SK-N-SH (cell line): ENCODE measurements around the gene FOSL1. TPM values are rescaled to one million over a fixed set of nuclear protein-coding genes. Genes with fewer than 3 reads are reported as not detected.

ENCODE experiments used
- CTCF ChIA-PET: fragments of 300-600, 350-600 bp; formaldehyde crosslinking; extraction: SDS; loops from one replicate; lab custom pipeline; 2021; lab: Yijun Ruan, JAX
- POLR2A ChIA-PET: fragments of 350-600 bp; sonication (Branson Sonifier 250); formaldehyde crosslinking; extraction: SDS; loops from one replicate; lab custom pipeline; 2020; ENCODE audit warnings: antibody characterized with exemption, inconsistent platforms; lab: Yijun Ruan, JAX
- DNase-seq: peaks from one replicate; pipeline ENCODE4 v3.0.0; 2012
- H2AFZ ChIP-seq: fragments of 200-600 bp; sonication (generic); 2 replicates; pipeline ENCODE4 v1.8.1; 2016; ENCODE audit warnings: antibody characterized with exemption, mild to moderate bottlenecking, low read depth
- H3F3A ChIP-seq: fragments of 200-600 bp; sonication (generic); replicated peaks from 2 replicates; pipeline ENCODE3; 2016; ENCODE audit warnings: antibody characterized with exemption, mild to moderate bottlenecking; ENCODE audit not compliant: insufficient read depth
- H3K27ac ChIP-seq, 2 experiments: fragments of 200-500 bp in 1 of 2; fragments of 200-600 bp in 1 of 2; sonication (Bioruptor generic) in 1 of 2; sonication (generic), shearing (Covaris generic) in 1 of 2; 2 replicates each; pipeline versions ENCODE4 v1.5.1 to v1.6.1; 2014 to 2016; ENCODE audit warnings: low read depth in 2 of 2, inconsistent platforms in 1 of 2, low read length in 1 of 2, mild to moderate bottlenecking in 1 of 2, mixed read lengths in 1 of 2
- H3K27me3 ChIP-seq: fragments of 200-600 bp; sonication (generic), shearing (Covaris generic); 2 replicates; pipeline ENCODE4 v1.6.1; 2016; ENCODE audit warnings: mixed run types; ENCODE audit not compliant: insufficient read depth
- H3K36me3 ChIP-seq, 2 experiments: fragments of 200-500 bp in 1 of 2; fragments of 200-600 bp in 1 of 2; sonication (Bioruptor generic) in 1 of 2; sonication (generic) in 1 of 2; replicated peaks in 1 of 2; 2 replicates each; pipeline versions ENCODE3 to v1.5.1; 2014 to 2016; ENCODE audit warnings: low read length in 1 of 2, mild to moderate bottlenecking in 1 of 2; ENCODE audit not compliant: insufficient read depth in 2 of 2, control insufficient read depth in 1 of 2
- H3K4me1 ChIP-seq, 2 experiments: fragments of 200-500 bp in 1 of 2; fragments of 200-600 bp in 1 of 2; sonication (Bioruptor generic) in 1 of 2; sonication (generic), shearing (Covaris generic) in 1 of 2; 2 replicates each; pipeline versions ENCODE4 v1.5.1 to v1.6.1; 2014 to 2016; ENCODE audit warnings: low read depth in 1 of 2, low read length in 1 of 2, mixed run types in 1 of 2; ENCODE audit not compliant: insufficient read depth in 2 of 2, control insufficient read depth in 1 of 2
- H3K4me2 ChIP-seq: fragments of 200-600 bp; sonication (generic), shearing (Covaris generic); 2 replicates; pipeline ENCODE4 v1.6.1; 2017; ENCODE audit warnings: mixed run types
- H3K4me3 ChIP-seq, 2 experiments: fragments of 200-500 bp in 1 of 2; fragments of 200-600 bp in 1 of 2; sonication (Bioruptor generic) in 1 of 2; sonication (generic), shearing (Covaris generic) in 1 of 2; 2 replicates each; pipeline versions ENCODE4 v1.5.1 to v1.8.1; 2014 to 2016; ENCODE audit warnings: low read depth in 2 of 2, inconsistent platforms in 1 of 2, low read length in 1 of 2, mild to moderate bottlenecking in 1 of 2, mixed read lengths in 1 of 2, moderate library complexity in 1 of 2
- H3K79me2 ChIP-seq: fragments of 200-600 bp; sonication (generic); 2 replicates; pipeline ENCODE4 v1.8.1; 2017; ENCODE audit warnings: mild to moderate bottlenecking; ENCODE audit not compliant: insufficient read depth
- H3K9ac ChIP-seq: fragments of 200-600 bp; sonication (generic); 2 replicates; pipeline ENCODE4 v1.6.1; 2017; ENCODE audit warnings: mixed run types
- H3K9me2 ChIP-seq: fragments of 200-600 bp; sonication (generic); 2 replicates; pipeline ENCODE4 v1.6.1; 2017; ENCODE audit warnings: mixed run types
- H3K9me3 ChIP-seq: fragments of 200-600 bp; sonication (generic); 2 replicates; pipeline ENCODE4 v1.6.1; 2017; ENCODE audit warnings: mixed run types, mild to moderate bottlenecking, moderate library complexity
- H4K20me1 ChIP-seq: fragments of 200-600 bp; sonication (generic); 2 replicates; pipeline ENCODE4 v1.6.1; 2017; ENCODE audit warnings: mild to moderate bottlenecking, mixed run types; ENCODE audit not compliant: insufficient read depth
- CHD2 ChIP-seq: fragments of 150-350 bp; IDR thresholded peaks from 2 replicates; pipeline ENCODE4 v1.6.1; 2018; ENCODE audit warnings: low read length; ENCODE audit not compliant: partially characterized antibody
- FOXM1 ChIP-seq: IDR thresholded peaks from 2 replicates; pipeline ENCODE4 v1.4.0; 2012; ENCODE audit warnings: low read depth, mild to moderate bottlenecking
- GABPA ChIP-seq: IDR thresholded peaks from 2 replicates; pipeline ENCODE4 v1.4.0; 2012; ENCODE audit warnings: low read depth, mild to moderate bottlenecking
- RAD21 ChIP-seq: IDR thresholded peaks from 2 replicates; pipeline ENCODE4 v1.6.1; 2012; ENCODE audit warnings: mild to moderate bottlenecking, low read length
- RFX5 ChIP-seq: IDR thresholded peaks from 2 replicates; pipeline ENCODE4 v1.6.1; 2012; ENCODE audit warnings: mild to moderate bottlenecking, improper control_type of control experiment, low read length
- RXRA ChIP-seq: IDR thresholded peaks from 2 replicates; pipeline ENCODE4 v1.4.0; 2012; ENCODE audit warnings: low read depth, mild to moderate bottlenecking, borderline replicate concordance
- SIN3A ChIP-seq: IDR thresholded peaks from 2 replicates; pipeline ENCODE4 v1.6.1; 2012; ENCODE audit warnings: low read depth, mild to moderate bottlenecking, low read length, moderate library complexity, borderline replicate concordance
- SMC3 ChIP-seq: IDR thresholded peaks from 2 replicates; pipeline ENCODE4 v1.6.1; 2012; ENCODE audit warnings: low read depth, low read length, improper control_type of control experiment
- TEAD4 ChIP-seq: IDR thresholded peaks from 2 replicates; pipeline ENCODE4 v1.4.0; 2012; ENCODE audit warnings: mild to moderate bottlenecking, borderline replicate concordance; ENCODE audit not compliant: insufficient read depth
- WGBS: methylation state at CpG from one replicate; pipeline ENCODE4 v1.1.6; 2017; ENCODE audit warnings: low lambda C conversion rate; 5-methylcytosine and 5-hydroxymethylcytosine counted together
- polyA plus RNA-seq, 3 experiments: library from polyadenylated mRNA; depleted of rRNA; stranded (reverse); fragments of >200 nt; gene quantifications; 2 replicates each; pipeline ENCODE4 v1.2.3, GENCODE V29; 2012
- TF ChIP-seq, protein P1 (sequence below): fragments of 200-600 bp; sonication (generic); IDR thresholded peaks from 2 replicates; pipeline ENCODE4 v1.6.1; 2017; ENCODE audit warnings: antibody characterized with exemption, mild to moderate bottlenecking, moderate library complexity
- TF ChIP-seq, protein P2 (sequence below): fragments of 150-350 bp; IDR thresholded peaks from 2 replicates; pipeline ENCODE4 v1.6.1; 2017; ENCODE audit warnings: antibody characterized with exemption, low read length, low read depth, borderline replicate concordance
- TF ChIP-seq, protein P3 (sequence below): IDR thresholded peaks from 2 replicates; pipeline ENCODE4 v1.4.0; 2012; ENCODE audit warnings: low read depth

FOSL1 gene
- polyA plus RNA-seq, 1 of the 3 experiments (the other 2 are of a cell fraction), result 30.1 TPM

DNA sequence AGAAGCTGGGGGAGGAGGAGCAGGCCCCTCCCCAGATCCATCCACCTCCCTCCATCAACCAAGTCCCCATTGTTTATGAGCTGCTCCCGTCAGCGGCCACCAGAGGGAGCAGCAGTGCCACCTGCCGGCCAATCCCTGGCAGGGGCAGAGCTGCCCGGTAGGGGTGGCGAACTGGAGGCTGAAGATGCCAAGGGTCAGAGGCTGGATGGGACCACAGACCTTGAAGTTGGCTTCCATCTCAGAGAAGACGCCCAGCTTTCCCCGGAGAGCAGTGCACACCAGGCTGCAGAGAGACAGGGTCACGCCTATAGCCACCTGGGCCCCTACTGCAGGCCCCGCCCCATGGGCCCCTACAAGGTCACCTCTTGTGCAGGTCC is 15.5 kb downstream of the FOSL1 start:
- no peaks in the 10 kb centered on the region for H3K9me3 ChIP-seq
- POLR2A ChIA-PET, result interaction anchor here (0.6 to 1.9 kb wide), 10 partner anchors 11 to 173 kb away, joined by 3 to 9 read pairs (median 4); partner anchors contain the start of gene MUS81
- H3K4me2 ChIP-seq, result no peak overlapping the region
- CTCF ChIA-PET, result interaction anchor here (0.6 to 15.2 kb wide), 64 partner anchors 8 to 415 kb away, joined by 3 to 374 read pairs (median 4); partner anchors contain the start of genes AP5B1, BANF1, C11orf68 and CFL1
- H3K36me3 ChIP-seq, result peaks cover 31 to 45% of the 10 kb centered on the region in 2 experiments
- H4K20me1 ChIP-seq, result no peaks in the 10 kb centered on the region
- peak; percentile 92 for DNase-seq
- H3K9ac ChIP-seq, result no peak overlapping the region
- no peak overlapping the region for H2AFZ ChIP-seq
- peaks cover 29% of the 10 kb centered on the region for H3F3A ChIP-seq
- peak overlapping the region in 1 of 2 experiments; percentile 4; a peak in 1 of 4 replicates for H3K4me3 ChIP-seq
- H3K27ac ChIP-seq, result no peak overlapping the region; a peak in 1 of 4 replicates
- H3K9me2 ChIP-seq, result no peaks in the 10 kb centered on the region
- no peaks in the 10 kb centered on the region for H3K27me3 ChIP-seq
- H3K79me2 ChIP-seq, result peaks cover 39% of the 10 kb centered on the region
- TF ChIP-seq CHD2 (peak; percentile 41), RFX5 (no peak), SMC3 (peak; percentile 92), GABPA (0 out of 2 replicates have a peak, but pooled peaks have one; percentile 14), RXRA (no peak), SIN3A (0 out of 2 replicates have a peak, but pooled peaks have one; percentile 67), RAD21 (peak; percentile 80)
- TF ChIP-seq, protein P1, sequence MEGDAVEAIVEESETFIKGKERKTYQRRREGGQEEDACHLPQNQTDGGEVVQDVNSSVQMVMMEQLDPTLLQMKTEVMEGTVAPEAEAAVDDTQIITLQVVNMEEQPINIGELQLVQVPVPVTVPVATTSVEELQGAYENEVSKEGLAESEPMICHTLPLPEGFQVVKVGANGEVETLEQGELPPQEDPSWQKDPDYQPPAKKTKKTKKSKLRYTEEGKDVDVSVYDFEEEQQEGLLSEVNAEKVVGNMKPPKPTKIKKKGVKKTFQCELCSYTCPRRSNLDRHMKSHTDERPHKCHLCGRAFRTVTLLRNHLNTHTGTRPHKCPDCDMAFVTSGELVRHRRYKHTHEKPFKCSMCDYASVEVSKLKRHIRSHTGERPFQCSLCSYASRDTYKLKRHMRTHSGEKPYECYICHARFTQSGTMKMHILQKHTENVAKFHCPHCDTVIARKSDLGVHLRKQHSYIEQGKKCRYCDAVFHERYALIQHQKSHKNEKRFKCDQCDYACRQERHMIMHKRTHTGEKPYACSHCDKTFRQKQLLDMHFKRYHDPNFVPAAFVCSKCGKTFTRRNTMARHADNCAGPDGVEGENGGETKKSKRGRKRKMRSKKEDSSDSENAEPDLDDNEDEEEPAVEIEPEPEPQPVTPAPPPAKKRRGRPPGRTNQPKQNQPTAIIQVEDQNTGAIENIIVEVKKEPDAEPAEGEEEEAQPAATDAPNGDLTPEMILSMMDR, result peak; percentile 98
- TF ChIP-seq, protein P2, sequence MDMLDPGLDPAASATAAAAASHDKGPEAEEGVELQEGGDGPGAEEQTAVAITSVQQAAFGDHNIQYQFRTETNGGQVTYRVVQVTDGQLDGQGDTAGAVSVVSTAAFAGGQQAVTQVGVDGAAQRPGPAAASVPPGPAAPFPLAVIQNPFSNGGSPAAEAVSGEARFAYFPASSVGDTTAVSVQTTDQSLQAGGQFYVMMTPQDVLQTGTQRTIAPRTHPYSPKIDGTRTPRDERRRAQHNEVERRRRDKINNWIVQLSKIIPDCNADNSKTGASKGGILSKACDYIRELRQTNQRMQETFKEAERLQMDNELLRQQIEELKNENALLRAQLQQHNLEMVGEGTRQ, result no peak
- TF ChIP-seq, protein P3, sequence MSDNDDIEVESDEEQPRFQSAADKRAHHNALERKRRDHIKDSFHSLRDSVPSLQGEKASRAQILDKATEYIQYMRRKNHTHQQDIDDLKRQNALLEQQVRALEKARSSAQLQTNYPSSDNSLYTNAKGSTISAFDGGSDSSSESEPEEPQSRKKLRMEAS, result 0 out of 2 replicates have a peak, but pooled peaks have one; percentile 17
- TF ChIP-seq, all 33 proteins: peak for 7
- peaks cover 19 to 27% of the 10 kb centered on the region in 2 experiments for H3K4me1 ChIP-seq
- WGBS, result 0% methylated on average over 2 of the region's 9 CpGs

DNA sequence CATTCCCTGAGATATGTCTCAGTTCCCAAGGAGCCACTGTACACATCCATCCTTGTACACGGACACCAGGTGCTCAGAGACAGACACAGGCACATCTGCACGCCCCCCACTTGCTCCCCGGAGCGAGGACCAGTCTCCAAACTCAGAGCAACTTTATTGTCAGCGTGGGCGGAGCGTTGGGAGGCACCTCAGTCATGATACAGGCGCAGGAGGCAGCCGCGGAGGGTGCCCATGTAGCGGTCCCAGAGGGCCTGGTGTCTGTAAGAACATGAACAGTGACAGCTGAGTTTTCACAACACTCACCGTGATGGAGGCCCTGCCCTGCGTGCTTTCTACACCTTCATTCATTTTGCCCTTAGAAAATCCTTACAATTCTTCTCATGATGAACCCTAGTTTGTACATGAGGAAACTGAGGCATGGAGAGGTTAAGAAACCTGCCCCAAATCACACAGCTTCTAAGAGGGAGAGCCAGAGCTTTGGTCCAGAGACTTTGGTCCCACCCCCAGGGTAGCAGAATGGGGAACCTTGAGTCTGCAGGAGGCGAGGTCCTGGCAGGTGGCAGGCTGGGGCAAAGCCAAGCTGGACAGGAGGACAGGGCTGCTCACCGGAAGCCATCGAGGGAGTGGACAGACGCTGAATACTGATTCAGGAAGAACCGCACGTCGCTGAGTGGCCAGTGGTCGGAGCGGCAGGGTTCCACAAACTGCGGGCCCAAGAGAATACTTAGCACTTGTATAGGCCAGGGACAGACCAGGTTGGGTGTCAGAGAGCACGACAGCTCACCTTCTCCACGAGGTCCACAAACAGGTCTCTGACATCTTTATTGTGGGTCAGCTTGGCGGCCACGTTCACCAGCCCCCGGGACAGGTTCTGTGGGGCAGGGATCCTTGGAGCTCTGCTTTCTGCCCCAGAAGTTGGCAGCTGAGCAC is 16.1 kb downstream of the FOSL1 start:
- ChIA-PET POLR2A (interaction anchor here (0.6 to 1.9 kb wide), 9 partner anchors 10 to 172 kb away, joined by 3 to 9 read pairs (median 4); partner anchors contain the start of gene MUS81), CTCF (interaction anchor here (0.6 to 15.2 kb wide), 58 partner anchors 8 to 416 kb away, joined by 3 to 374 read pairs (median 4); partner anchors contain the start of genes AP5B1, C11orf68, CFL1 and EFEMP2)
- no peak overlapping the region for H3K9ac ChIP-seq
- no peaks in the 10 kb centered on the region for H3K27me3 ChIP-seq
- H3K27ac ChIP-seq, result peak overlapping the region in 1 of 2 experiments; percentile 17; a peak in 1 of 4 replicates
- H2AFZ ChIP-seq, result no peak overlapping the region
- DNase-seq, result no peak
- no peak overlapping the region for H3K4me2 ChIP-seq
- H3F3A ChIP-seq, result peaks cover 22% of the 10 kb centered on the region
- H4K20me1 ChIP-seq, result no peaks in the 10 kb centered on the region
- H3K9me2 ChIP-seq, result no peaks in the 10 kb centered on the region
- no peaks in the 10 kb centered on the region for H3K9me3 ChIP-seq
- 80% methylated on average over 28 of the region's 28 CpGs for WGBS
- TF ChIP-seq RFX5 (no peak), TEAD4 (no peak), FOXM1 (no peak), CHD2 (no peak), SMC3 (no peak)
- H3K79me2 ChIP-seq, result peaks cover 39% of the 10 kb centered on the region
- H3K4me3 ChIP-seq, result no peak overlapping the region; a peak in 1 of 4 replicates
- H3K4me1 ChIP-seq, result peaks cover 12 to 23% of the 10 kb centered on the region in 2 experiments; a peak in 3 of 4 replicates
- peaks cover 31 to 45% of the 10 kb centered on the region in 2 experiments for H3K36me3 ChIP-seq
